HCT116 (cell line): Measurements from ENCODE around the gene KCNK2.

Experiments used
- EZH2 ChIP-seq: fragments of 200-600 bp; sonication (generic); IDR thresholded peaks from 2 replicates; pipeline ENCODE4 v1.6.1; 2017; ENCODE audit warnings: antibody characterized with exemption, mixed run types
- TF ChIP-seq, protein P1 (sequence below), 3 experiments: fragments of 200-600 bp in 1 of 3; sonication (generic) in 1 of 3; IDR thresholded peaks in 2 of 3; conservative IDR thresholded peaks in 1 of 3; 2 replicates each; pipeline ENCODE4 v1.5.1; 2012 to 2017; ENCODE audit warnings: low read depth in 2 of 3, low read length in 2 of 3, antibody characterized with exemption in 1 of 3, borderline replicate concordance in 1 of 3, control low read depth in 1 of 3, mild to moderate bottlenecking in 1 of 3, mixed read lengths in 1 of 3, mixed run types in 1 of 3, moderate library complexity in 1 of 3; ENCODE audit not compliant: insufficient read depth in 1 of 3

DNA sequence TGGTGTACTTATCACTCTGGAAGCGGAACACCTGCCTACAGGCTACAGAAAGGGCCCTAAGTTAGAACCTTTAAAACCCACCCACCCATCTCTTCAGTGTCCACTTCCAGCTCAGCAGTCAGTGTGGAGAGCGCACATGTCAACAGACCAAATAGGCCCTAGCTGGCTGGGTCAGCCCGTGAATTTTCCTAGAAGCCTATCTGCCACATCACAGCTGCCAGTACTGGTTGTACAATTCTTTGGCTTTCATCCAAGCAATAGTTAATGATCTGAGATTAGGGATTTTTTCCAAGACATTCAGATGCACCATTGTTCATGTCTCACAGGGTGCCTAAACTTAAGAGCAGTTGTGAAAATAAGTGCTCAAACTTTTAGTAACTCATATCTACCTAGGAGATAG, 197.1 kb downstream of the KCNK2 start:
- TF ChIP-seq, protein P1, sequence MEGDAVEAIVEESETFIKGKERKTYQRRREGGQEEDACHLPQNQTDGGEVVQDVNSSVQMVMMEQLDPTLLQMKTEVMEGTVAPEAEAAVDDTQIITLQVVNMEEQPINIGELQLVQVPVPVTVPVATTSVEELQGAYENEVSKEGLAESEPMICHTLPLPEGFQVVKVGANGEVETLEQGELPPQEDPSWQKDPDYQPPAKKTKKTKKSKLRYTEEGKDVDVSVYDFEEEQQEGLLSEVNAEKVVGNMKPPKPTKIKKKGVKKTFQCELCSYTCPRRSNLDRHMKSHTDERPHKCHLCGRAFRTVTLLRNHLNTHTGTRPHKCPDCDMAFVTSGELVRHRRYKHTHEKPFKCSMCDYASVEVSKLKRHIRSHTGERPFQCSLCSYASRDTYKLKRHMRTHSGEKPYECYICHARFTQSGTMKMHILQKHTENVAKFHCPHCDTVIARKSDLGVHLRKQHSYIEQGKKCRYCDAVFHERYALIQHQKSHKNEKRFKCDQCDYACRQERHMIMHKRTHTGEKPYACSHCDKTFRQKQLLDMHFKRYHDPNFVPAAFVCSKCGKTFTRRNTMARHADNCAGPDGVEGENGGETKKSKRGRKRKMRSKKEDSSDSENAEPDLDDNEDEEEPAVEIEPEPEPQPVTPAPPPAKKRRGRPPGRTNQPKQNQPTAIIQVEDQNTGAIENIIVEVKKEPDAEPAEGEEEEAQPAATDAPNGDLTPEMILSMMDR (IDR thresholded peaks at IDR 0.05 in 2 of 3, conservative IDR thresholded peaks at IDR 0.05 in 1 of 3; ENCODE audit: borderline replicate concordance in 1 of 3, insufficient read depth in 1 of 3, low read depth in 2 of 3, low read length in 2 of 3) = no peak
- TF ChIP-seq EZH2 = no peak
